Mammary epithelial cell (primary cell): ENCODE results near the gene KIRREL3.

ENCODE experiments used
- EZH2 ChIP-seq: IDR thresholded peaks from 2 replicates; pipeline ENCODE4 v1.6.1; 2012; ENCODE audit warnings: low read length, inconsistent platforms, borderline replicate concordance
- TF ChIP-seq, protein P1 (sequence below), 2 donors: IDR thresholded peaks in 1 of 2; conservative IDR thresholded peaks in 1 of 2; 2 replicates each; pipeline ENCODE4 v1.5.1; 2011 to 2012; ENCODE audit warnings: inconsistent platforms in 2 of 2, low read length in 2 of 2, mild to moderate bottlenecking in 2 of 2, control low read depth in 1 of 2, low read depth in 1 of 2; ENCODE audit not compliant: insufficient read depth in 1 of 2; ENCODE audit errors: extremely low read depth in 1 of 2

DNA sequence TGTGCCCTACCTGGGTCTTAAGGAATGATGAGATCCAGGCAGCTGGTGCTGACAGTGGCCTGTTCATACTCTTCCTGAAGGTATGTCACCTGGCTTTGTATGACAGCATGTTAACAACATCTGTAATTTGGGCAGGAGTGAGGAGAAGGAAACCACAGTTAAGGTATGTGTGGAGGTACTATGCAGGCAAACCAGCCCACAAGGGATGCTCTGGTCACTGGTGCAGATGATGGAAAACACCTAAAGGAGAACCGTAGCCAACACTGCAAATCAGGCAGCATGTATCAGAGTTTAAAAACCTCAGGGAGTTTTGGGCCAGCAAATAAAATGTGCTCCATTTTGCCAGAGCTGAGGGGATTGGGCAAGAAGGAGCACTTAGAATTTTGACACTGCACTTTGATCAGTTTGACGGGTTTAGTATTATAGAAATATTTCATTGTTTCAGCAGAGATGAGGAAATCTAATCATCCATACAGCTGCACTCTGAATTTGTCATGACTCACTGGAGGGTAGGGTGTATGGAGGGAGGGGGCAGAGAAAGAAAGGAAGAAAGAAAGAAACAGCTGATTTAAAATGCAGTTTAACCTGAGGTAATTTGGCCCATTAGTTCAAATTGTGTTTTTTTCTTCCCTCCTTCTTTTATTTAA, 260.9 kb downstream of the KIRREL3 start:
- TF ChIP-seq, protein P1, sequence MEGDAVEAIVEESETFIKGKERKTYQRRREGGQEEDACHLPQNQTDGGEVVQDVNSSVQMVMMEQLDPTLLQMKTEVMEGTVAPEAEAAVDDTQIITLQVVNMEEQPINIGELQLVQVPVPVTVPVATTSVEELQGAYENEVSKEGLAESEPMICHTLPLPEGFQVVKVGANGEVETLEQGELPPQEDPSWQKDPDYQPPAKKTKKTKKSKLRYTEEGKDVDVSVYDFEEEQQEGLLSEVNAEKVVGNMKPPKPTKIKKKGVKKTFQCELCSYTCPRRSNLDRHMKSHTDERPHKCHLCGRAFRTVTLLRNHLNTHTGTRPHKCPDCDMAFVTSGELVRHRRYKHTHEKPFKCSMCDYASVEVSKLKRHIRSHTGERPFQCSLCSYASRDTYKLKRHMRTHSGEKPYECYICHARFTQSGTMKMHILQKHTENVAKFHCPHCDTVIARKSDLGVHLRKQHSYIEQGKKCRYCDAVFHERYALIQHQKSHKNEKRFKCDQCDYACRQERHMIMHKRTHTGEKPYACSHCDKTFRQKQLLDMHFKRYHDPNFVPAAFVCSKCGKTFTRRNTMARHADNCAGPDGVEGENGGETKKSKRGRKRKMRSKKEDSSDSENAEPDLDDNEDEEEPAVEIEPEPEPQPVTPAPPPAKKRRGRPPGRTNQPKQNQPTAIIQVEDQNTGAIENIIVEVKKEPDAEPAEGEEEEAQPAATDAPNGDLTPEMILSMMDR (conservative IDR thresholded peaks at IDR 0.05 in 1 of 2, IDR thresholded peaks at IDR 0.05 in 1 of 2; ENCODE audit: extremely low read depth in 1 of 2, insufficient read depth in 1 of 2, low read depth in 1 of 2, low read length in 2 of 2): no peak
- no peak for TF ChIP-seq EZH2
